Smooth muscle cell of bladder (primary cell): Measurements from ENCODE around the gene SMC6. TPM values are rescaled to one million over a fixed set of nuclear protein-coding genes. Genes with fewer than 3 reads are reported as not detected.

Experiments
- total RNA-seq: library from RNA; depleted of rRNA; stranded (reverse); fragments of >200 nt; gene quantifications from 2 replicates; pipeline ENCODE4 v1.2.3, GENCODE V29; 2014

SMC6 gene, protein sequence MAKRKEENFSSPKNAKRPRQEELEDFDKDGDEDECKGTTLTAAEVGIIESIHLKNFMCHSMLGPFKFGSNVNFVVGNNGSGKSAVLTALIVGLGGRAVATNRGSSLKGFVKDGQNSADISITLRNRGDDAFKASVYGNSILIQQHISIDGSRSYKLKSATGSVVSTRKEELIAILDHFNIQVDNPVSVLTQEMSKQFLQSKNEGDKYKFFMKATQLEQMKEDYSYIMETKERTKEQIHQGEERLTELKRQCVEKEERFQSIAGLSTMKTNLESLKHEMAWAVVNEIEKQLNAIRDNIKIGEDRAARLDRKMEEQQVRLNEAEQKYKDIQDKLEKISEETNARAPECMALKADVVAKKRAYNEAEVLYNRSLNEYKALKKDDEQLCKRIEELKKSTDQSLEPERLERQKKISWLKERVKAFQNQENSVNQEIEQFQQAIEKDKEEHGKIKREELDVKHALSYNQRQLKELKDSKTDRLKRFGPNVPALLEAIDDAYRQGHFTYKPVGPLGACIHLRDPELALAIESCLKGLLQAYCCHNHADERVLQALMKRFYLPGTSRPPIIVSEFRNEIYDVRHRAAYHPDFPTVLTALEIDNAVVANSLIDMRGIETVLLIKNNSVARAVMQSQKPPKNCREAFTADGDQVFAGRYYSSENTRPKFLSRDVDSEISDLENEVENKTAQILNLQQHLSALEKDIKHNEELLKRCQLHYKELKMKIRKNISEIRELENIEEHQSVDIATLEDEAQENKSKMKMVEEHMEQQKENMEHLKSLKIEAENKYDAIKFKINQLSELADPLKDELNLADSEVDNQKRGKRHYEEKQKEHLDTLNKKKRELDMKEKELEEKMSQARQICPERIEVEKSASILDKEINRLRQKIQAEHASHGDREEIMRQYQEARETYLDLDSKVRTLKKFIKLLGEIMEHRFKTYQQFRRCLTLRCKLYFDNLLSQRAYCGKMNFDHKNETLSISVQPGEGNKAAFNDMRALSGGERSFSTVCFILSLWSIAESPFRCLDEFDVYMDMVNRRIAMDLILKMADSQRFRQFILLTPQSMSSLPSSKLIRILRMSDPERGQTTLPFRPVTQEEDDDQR
- total RNA-seq: 11.8 and 18.3 TPM in 2 replicates

DNA sequence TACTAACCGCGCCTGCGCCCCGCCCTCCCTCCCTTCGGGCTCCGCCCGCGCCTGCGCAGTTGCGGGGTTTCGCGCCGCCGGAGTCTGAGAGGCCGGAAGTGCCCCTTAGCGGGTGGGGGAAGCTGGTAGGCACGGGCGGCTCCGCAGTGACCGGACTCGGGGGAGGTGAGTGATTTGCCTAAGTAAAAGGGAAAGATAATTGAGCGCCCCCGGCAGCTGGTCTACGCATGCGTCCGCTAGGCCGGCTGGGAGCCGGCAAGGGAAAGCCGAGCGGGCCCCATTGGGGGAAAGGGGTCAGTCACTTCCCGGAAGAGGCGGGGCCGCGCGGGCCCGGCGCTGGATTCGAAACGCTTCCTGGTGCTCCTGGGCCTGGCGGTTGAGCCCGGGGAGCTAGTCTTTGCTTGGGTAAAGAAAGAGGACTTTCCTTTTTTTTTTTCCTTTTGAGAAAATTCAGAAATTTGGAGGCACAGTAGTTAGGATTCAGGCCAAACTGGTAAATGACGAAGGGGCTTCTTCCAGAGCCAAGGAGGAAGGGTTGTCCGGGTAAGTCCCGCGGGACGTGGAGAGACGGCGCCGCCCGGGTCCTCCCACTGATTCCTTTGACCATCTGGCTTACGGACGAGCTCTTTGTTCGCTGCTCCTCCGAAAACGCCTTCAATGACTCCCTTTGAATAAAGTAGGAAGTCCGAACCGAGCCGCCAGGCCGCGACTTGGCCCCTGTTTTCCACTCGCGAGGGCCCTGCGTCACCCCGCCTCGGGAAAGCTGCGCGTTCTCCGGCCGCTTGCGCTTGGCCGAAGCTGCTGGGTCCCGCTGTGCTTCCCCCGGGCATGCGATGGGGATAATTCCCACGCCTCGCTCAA, at the start of gene SMC6, which contains the start of gene GEN1:
SMC6 (minus strand) TSS at position 8 of the 861 bp plus-strand sequence. CDS start 7,864 bp downstream, outside the sequence.
GEN1 (plus strand) TSS at position 336 of the 861 bp plus-strand sequence. CDS start 5,806 bp downstream, outside the sequence.

Other genes starting within 250 kb of the SMC6 start
- gene RAD51AP2, start 235.4 kb downstream of the SMC6 start, total RNA-seq: not detected in 2 replicates
- gene VSNL1, start 213.1 kb downstream of the SMC6 start, total RNA-seq: not detected in 2 replicates
- gene GEN1, start 328 bp upstream of the SMC6 start, total RNA-seq: 3.0 and 3.1 TPM in 2 replicates
- gene MSGN1, start 62.6 kb upstream of the SMC6 start, total RNA-seq: not detected in 2 replicates
- 0.43 and 3.0 TPM in 2 replicates for gene KCNS3, start 124.9 kb upstream of the SMC6 start, total RNA-seq